GM08714 (cell line): ENCODE data around the gene CTPS1.

Experiments
- H3K4me3 ChIP-seq: fragments of 200-500 bp; sonication (Bioruptor generic); 2 replicates; pipeline ENCODE4 v1.5.1; 2014; ENCODE audit warnings: mild to moderate bottlenecking, low read length, inconsistent platforms
- ZNF274 ChIP-seq: IDR thresholded peaks from 2 replicates; pipeline ENCODE4 v1.6.1; 2012; ENCODE audit warnings: mild to moderate bottlenecking, low read depth, low read length

The CTPS1 gene

DNA sequence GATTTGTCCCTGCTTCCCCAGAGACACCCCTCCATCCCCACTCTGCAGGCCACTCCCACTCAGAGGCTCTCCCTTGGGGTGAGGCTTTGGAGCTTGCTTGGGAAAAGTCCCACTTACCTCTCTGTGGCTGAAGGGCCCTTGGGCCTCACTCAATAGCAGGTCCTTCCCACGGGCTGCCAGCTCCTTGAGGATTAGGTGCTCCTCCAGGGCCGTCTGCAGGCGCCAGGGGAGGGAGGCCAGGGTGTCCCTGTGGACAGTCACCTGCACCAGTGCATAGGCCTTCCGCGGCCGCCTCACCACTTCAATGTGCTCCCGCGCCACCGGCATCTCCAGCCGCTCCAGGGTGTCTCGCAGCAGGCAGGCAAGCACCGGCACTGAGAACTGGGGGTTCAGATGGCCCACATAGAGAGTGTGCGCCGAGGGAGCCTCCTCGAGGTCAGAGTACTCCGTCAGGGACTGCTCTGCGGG, 40.6 kb downstream of the CTPS1 start:
- no peak for TF ChIP-seq ZNF274
- H3K4me3 ChIP-seq, result no peak overlapping the region

DNA sequence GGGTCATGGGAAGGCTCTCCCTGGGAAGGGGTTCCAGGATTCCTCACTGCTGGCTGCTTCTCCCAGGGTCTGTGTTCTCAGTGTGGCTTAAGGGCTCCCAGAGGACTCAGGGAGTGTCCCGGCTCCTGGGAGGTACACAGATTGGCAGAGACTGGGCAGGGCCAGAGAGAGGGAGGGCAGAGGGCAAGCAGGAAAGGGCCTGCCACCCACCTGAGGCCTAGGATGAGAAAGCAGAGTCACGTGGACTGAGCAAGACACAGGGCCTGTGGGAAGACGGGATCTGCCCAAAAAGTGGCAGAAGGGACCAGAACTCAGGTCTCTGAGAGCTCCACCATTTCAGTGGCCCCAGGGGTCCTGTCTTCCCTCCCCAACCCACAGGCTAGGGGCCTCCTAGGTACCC, 41.2 kb downstream of the CTPS1 start:
- no peak for TF ChIP-seq ZNF274
- H3K4me3 ChIP-seq, result no peak overlapping the region

DNA sequence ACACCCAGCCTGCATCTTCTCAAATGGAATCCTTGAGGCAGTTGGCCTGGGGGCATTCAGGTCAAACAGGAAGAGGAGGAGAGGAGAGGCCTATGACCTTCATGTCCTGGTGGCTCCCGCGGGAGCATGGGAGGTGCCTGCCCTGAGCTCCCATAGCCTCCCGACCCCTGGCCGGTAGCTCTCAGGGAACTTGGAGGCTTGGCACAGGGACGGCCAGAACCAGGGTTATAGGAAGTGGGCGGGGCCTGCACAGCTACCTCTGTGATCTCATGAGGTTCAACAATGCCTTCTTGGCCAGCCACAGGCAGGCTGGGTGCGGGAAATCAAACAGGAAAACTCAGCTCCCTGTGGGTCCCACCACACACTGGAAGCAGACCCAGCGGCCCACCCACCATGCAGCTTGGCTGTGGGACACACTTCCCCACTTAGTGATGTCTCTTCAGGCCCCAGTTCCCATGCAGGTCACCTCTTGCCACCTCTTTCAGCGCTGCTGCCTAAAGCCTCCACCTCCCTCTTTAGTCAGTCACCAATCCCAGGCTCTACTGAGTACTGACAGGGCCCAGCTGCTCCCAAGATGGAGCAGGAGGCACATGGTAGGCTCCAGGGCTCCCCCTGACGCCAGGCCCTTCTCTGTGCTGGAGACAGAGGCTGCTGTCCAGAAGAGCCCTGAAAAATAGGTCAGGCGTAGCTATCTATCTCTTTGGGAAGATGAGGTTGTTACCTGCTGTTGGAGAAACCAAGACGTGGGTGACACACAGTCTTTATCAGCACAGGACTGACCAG, 42.2 kb downstream of the CTPS1 start, which contains the start of gene SLFNL1:
Gene SLFNL1, minus strand, starts transcription at position 200 of the 783 bp plus-strand sequence. CDS start 1,065 bp downstream, outside the sequence.
- H3K4me3 ChIP-seq, result no peak within 1 kb of the TSS
- no peak for TF ChIP-seq ZNF274

DNA sequence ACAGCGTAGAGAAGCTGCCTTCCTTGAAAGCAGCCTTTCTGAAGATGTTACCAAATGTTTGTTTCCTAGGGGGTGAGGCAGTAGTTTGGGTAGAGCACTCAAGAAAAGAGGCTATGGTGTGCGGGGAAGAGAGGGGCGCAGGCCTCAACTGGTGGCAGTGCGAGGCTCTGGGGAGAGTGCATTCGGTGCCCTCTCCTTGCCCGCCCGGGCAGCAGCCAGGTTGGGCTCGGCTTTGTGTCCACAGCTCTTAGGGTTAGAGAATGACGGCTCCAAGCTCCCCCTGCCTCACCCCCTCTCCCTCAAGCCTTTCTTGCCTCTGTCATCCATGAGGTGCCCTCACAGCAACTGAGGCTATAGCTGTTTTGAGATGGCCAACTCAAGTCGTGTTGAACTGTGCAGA, 42.9 kb downstream of the CTPS1 start:
- H3K4me3 ChIP-seq, result no peak overlapping the region
- no peak for TF ChIP-seq ZNF274

DNA sequence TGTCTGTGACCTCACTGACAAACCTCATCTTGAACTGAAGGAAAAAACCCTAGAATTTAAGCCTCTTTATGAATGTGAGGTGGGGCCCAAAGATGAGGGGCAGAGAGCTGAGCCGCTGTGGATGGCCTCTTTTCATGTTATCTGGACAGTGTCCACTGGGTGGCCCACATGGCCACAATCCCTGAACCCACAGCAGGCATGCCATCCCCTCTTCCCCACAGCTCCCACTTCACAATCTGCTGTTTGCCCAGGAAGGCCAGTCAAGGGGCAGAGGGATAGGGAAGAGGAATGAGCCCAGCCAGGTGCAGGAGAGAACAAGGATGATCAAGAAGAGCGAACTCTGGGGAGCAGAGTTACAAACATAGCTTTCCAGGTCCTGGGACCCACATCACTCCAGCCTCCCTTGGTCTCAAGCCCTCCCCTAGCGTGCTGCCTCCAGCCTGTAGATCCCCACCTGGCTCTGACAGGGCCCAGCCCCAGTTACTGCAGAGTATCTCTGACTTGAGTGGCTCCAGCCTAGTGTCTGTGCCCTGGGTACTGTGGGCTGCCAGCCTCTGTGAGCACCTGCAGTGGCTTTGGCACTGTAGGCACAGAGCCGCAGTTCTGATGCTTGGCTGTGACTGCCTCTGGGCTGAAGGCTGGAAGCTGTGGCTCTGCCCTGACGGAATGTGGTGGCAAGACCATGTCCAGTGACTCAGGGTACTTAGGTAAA, 43.9 kb downstream of the CTPS1 start:
- no peak overlapping the region for H3K4me3 ChIP-seq
- no peak for TF ChIP-seq ZNF274

DNA sequence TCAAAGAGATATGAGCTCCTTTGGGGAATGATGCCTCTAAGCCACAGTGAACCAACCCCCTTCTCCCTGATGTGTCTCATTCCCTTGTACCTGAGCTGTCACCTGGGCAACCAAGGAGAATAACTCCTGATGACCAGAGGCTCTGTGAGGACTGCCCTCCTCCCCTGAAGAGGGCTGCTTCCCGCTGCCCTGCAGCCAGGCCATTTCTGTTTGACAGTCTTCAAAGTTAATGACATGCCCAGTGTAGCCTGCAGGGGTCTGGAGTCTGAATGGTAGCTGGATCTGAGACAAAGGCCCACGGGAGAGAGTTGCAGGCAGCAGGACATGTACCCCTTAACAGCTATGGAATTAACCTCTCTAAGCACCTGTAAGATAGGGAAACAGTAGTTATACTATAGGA, 45.5 kb downstream of the CTPS1 start:
- H3K4me3 ChIP-seq, result no peak overlapping the region
- no peak for TF ChIP-seq ZNF274

DNA sequence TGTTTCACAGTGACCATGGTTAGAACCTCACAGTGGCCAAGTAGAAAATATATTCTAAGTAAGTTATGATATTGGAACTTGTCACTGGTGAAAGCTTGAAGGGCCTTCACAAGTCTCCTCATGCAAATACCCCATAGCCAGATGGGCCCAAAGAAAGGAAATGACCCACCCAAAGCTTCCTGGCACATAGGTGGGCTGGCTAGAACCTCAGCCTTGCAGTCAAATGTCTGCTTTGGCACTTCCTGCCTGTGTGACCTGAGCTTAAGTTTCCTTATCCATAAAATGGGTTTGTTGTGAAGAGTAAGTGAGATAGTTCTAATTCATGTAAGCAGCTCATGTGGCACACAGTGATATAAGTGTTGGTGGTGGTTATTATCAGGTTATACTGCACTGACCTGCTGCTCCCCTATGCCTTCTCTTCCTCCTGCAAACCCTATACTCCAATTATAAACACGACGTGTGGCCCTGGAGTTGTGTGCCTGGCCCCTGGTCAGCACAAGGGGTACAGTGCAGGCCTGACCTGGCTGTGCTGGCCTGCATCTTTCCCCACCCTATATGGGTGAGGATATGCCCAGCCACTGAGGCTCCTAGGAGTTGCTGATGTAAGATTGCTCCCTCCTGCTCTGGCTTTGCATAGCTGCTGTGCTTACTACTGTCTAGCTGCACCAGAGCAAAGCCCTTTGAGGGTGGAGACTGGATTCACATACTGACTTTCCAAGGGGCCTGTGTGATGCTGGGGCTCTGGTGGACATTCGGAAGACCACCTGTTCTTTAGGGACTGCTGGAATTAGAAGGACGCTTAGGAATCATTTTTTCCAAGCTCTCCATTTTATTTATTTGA, 46.7 kb downstream of the CTPS1 start:
- no peak overlapping the region for H3K4me3 ChIP-seq
- no peak for TF ChIP-seq ZNF274

DNA sequence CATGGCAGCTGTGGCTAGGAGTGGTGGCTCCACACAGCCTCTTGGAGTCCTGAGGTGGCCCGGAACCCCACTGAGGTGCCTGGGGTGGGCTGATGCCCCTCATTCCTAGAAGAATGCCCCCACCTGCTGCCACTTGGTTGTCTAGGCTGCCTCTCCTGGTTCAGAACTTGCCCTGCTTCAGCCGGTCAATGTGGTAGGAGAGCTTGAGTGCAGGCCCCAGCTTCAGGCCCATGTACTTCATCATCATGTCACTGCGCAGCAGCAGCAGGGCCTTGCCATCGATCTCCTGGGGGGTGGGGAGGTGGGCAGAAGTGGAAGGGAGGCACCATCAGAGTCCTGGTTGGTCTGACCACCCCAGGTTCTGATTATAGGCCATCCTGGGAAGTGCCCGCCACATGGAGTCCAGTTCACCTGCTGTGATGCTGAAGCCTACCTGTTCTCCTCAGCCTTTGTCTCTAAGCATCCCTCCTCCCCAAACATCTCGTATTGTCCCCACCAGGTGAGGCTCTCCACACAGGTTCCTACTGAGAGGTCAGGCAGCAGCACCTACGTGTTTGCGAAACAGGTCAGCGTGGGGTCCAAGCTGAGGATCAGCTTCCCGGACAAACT, 48.6 kb downstream of the CTPS1 start:
- H3K4me3 ChIP-seq, result no peak overlapping the region
- TF ChIP-seq ZNF274, result no peak

DNA sequence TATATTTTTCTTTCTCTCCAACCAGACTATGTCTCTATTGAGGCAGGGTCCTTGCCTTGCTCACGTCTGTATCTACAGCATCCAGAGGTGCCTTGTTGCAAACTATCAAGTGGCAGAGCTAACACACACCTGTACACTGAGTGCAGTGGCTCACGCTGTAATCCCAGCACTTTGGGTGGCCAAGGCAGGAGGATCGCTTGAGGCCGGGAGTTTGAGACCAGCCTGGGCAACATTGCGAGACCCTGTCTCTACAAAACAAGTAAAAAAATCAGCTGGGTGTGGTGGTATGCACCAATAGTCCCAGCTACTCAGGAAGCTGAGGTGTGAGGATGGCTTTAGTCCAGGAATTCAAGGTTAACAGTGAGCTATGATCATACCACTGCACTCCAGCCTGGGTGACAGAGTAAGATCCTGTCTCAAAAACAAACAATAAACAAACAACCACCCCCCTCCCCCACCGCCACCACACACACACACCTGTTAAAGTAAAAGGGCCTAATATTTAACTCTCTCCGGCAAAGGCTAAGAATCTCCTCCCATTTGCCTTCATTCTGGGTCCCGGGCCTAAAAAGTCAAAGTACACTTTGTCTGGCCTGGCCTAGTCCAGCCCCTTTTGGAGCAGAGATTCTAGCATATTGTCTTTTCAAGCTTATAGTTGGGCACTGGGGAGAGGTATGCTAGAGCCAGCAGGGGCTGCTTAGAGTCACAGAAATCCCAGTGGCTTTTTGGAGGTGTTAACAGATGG, 51.5 kb downstream of the CTPS1 start:
- TF ChIP-seq ZNF274, result no peak

DNA sequence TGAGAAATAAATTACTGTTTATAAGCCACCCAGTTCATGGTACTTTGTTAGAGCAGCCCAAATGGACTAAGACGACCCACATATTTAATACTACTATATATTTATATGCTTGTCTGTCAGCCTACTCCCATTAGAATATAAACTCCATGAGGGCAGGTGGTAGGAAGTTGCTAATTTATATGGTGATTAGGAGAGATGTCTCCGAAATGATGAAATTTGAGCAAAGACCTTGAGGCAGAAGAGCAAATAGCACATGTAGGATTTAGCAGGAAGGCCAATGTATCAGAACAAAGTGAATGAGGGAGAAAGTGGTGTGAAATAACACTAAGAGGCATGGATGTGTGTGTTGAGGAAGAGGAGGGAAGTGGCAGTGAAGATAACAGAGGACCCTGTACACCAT, 52.7 kb downstream of the CTPS1 start:
- TF ChIP-seq ZNF274, result no peak

More for the DNA sequence above, 51.5 kb downstream of the CTPS1 start:
- H3K4me3 ChIP-seq, result no peak overlapping the region

DNA sequence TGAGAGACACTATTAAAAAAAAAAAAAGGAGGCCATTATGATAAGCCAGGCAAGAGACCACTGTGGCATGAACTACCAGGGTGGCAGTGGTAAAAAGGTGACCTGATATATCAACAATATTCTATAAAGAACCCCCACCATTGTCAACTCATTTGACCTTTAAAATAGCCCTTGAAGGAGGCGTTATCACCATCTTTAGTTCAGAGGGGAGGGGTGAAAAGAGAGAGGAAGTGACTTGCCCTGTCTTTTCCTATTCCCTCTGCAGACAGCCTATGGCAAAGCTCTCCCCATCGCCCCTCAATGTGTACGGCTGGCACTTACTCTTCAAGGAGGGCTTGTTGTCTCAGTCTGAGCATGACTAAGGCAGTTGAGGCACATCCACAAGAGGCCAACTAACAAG, 53.8 kb downstream of the CTPS1 start:
- no peak for TF ChIP-seq ZNF274
- no peak overlapping the region for H3K4me3 ChIP-seq

More for the DNA sequence above, 52.7 kb downstream of the CTPS1 start:
- no peak overlapping the region for H3K4me3 ChIP-seq

DNA sequence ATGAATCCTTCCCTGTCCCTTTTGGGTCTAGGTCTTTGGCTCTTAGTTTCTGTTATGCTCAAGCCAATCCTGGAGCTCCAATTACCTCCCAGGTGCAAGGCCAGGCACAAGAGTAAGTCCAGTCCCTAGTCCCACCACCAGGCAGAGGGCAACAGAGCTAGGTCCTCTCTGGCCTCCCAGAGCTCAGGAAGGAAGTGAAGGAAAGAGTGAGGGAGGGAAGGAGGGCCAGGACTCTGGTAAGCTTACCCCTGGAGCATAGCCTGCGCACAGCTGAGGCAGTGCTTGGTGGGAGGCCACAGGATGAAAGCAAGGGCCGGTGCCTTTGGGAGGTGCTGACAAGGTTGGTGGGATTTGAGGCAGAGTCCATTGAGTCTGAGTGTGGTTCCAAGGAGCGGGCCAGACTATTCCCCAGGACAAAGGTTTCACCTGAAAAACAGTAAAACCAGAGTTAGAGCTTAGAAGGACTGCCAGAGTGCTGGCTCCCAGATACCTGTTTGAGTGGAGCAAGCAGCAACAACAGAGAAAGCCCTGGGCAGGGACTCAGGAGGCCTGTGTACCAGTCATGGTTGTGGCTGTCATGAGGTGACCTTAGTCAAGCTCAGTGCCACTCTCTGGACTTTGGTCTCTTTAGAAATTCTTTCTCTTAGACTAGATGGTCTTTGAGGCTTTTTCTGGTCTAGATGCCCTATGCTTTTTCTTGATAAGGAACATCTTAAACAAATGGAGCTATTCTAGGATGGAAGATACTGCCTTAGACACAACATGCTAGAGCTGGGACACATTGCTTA, 57.8 kb downstream of the CTPS1 start:
- H3K4me3 ChIP-seq, result no peak overlapping the region
- TF ChIP-seq ZNF274, result no peak

DNA sequence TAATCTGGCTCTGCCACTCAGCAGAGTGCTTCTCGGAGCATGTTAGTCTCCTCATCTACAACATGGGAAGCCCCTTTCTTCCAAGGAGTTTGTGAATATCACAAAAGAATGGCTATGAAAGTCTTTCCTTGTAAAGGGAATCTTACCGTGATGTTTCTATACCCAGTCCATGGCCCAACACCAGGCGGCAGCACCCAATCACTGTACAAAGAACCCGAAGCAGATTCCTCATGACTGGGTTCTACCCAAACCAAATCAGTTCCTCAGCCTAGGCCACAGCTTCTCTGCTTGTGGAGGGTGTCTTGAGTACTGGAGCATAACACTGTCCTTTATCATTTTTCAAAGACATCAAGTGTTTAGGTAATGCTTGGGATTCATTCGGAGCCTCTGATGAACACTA, 58.6 kb downstream of the CTPS1 start:
- no peak overlapping the region for H3K4me3 ChIP-seq
- TF ChIP-seq ZNF274, result no peak
